Neural crest cell (in vitro differentiated cells): ENCODE measurements around the gene IFT81. TPM values are rescaled to one million over a fixed set of nuclear protein-coding genes. Genes with fewer than 3 reads are reported as not detected.
"Not testable (repeated sequence)": the region's sequence is repeated elsewhere in the genome, so short reads cannot be mapped to it uniquely, and the experiment has no call there.

Experiments
- DNase-seq: peaks from one replicate; pipeline ENCODE4 v3.0.0; 2021; ENCODE audit warnings: low read depth, mixed read lengths, low spot score
- H3K27ac Mint-ChIP-seq: one replicate; pipeline ENCODE4 v1.8.0; 2021; ENCODE audit warnings: mild to moderate bottlenecking, mixed read lengths; ENCODE audit not compliant: unreplicated experiment
- H3K27me3 Mint-ChIP-seq: 2 replicates; pipeline ENCODE4 v1.8.0; 2021; ENCODE audit warnings: low read depth, mild to moderate bottlenecking, mixed read lengths
- H3K36me3 Mint-ChIP-seq: 2 replicates; pipeline ENCODE4 v1.8.0; 2021; ENCODE audit warnings: low read depth, mild to moderate bottlenecking, mixed read lengths
- H3K4me1 Mint-ChIP-seq: 2 replicates; pipeline ENCODE4 v1.8.0; 2021; ENCODE audit warnings: mixed read lengths
- H3K4me3 Mint-ChIP-seq: one replicate; pipeline ENCODE4 v1.8.0; 2021; ENCODE audit warnings: mild to moderate bottlenecking, mixed read lengths
- H3K9me3 Mint-ChIP-seq: 2 replicates; pipeline ENCODE4 v1.8.0; 2021; ENCODE audit warnings: mixed read lengths
- total RNA-seq: library from RNA; stranded (reverse); gene quantifications from 2 replicates; pipeline ENCODE4 v1.2.1, GENCODE V29; 2021
- TF ChIP-seq, protein P1 (sequence below): fragments of 200-600 bp; sonication (generic); conservative IDR thresholded peaks from 2 replicates; pipeline ENCODE4 v1.5.0; 2021; ENCODE audit warnings: antibody characterized with exemption, mild to moderate bottlenecking

The IFT81 gene
- total RNA-seq, 1 donor from 2014 or later = 40.4 TPM

DNA sequence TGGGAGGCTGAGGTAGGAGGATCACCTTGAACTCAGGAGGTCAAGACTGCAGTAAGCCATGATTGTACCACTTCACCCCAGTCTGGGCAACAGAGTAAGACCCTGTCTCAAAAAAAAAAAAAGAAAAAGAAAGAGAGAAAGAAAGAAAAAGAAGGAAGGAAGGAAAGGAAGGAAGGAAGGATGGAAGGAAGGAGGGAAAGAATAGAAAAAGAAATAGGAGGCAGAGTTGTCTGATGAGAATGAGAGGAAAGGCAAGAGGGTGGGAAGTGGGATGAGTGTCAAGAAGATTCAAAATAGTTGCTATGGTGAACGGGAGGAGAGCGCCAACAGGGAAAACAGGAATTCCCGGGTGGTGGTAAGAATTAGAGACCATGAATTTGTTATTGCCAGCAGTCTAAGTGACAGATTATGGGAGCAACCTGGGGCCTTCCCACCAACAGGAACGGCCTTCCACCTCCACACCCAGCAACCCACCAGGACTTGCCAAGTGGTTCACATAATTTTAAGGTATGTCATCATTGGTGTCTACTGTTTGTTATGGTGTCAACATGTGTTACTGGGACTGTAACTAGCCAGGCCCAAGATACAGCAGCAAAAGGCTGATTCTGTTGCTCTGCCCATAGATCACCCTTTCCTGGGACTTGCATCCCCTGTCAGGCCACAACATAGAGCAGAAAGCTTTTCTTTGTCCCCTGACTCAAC is 39.7 kb upstream of the IFT81 start:
- Mint-ChIP-seq H3K36me3 (no peaks in the 10 kb centered on the region), H3K4me3 (no peak overlapping the region), H3K4me1 (peaks cover 14% of the 10 kb centered on the region), H3K27me3 (peaks cover 14% of the 10 kb centered on the region), H3K27ac (no peak overlapping the region), H3K9me3 (peaks cover 8% of the 10 kb centered on the region)
- TF ChIP-seq, protein P1, sequence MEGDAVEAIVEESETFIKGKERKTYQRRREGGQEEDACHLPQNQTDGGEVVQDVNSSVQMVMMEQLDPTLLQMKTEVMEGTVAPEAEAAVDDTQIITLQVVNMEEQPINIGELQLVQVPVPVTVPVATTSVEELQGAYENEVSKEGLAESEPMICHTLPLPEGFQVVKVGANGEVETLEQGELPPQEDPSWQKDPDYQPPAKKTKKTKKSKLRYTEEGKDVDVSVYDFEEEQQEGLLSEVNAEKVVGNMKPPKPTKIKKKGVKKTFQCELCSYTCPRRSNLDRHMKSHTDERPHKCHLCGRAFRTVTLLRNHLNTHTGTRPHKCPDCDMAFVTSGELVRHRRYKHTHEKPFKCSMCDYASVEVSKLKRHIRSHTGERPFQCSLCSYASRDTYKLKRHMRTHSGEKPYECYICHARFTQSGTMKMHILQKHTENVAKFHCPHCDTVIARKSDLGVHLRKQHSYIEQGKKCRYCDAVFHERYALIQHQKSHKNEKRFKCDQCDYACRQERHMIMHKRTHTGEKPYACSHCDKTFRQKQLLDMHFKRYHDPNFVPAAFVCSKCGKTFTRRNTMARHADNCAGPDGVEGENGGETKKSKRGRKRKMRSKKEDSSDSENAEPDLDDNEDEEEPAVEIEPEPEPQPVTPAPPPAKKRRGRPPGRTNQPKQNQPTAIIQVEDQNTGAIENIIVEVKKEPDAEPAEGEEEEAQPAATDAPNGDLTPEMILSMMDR = no peak
- no peak for DNase-seq

DNA sequence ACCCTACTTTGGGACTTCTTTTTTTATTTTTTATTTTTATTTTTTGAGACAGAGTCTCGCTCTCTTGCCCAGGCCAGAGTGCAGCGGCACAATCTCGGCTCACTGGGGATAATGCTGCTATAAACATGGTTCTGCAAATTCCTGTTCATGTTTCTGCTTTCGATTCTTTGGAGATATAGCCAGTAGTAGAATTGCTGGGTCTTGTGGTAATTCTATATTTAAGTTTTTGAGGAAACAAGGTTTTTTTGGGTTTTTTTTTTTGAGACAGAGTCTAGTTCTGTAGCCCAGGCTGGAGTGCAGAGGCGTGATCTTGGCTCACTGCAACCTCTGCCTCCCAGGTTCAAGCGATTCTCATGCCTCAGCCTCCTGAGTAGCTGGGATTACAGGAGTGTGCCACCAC is 35.9 kb upstream of the IFT81 start:
- DNase-seq, H3K36me3 Mint-ChIP-seq, H3K4me1 Mint-ChIP-seq, H3K4me3 Mint-ChIP-seq, H3K27ac Mint-ChIP-seq, H3K9me3 Mint-ChIP-seq: not testable (repeated sequence)
- peaks cover 30% of the 10 kb centered on the region for H3K27me3 Mint-ChIP-seq

DNA sequence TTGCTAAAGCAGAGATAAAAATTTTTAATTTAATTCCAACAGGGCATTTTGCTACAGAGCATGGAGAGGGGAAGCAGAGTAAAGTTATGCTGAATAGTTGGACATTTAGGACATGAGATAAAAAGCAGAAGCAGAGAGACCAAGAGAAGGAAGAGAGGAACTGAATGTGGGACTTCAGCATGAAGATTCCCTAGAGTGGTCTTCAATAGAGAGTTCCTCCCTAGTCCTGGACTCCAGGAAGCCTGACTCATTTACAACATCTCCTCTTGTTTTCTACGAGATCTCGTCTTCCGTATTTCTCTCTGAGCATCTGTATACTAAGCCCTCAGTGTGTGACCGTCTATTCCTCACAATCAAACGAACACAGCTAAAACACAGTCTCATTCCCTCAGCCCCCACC is 35.2 kb upstream of the IFT81 start:
- no peak overlapping the region for H3K4me3 Mint-ChIP-seq
- H3K4me1 Mint-ChIP-seq = peaks cover 8% of the 10 kb centered on the region
- DNase-seq = no peak
- H3K27me3 Mint-ChIP-seq = peaks cover 32% of the 10 kb centered on the region
- H3K27ac Mint-ChIP-seq = no peak overlapping the region
- no peaks in the 10 kb centered on the region for H3K36me3 Mint-ChIP-seq
- peaks cover 5% of the 10 kb centered on the region for H3K9me3 Mint-ChIP-seq
- TF ChIP-seq, protein P1 = no peak

DNA sequence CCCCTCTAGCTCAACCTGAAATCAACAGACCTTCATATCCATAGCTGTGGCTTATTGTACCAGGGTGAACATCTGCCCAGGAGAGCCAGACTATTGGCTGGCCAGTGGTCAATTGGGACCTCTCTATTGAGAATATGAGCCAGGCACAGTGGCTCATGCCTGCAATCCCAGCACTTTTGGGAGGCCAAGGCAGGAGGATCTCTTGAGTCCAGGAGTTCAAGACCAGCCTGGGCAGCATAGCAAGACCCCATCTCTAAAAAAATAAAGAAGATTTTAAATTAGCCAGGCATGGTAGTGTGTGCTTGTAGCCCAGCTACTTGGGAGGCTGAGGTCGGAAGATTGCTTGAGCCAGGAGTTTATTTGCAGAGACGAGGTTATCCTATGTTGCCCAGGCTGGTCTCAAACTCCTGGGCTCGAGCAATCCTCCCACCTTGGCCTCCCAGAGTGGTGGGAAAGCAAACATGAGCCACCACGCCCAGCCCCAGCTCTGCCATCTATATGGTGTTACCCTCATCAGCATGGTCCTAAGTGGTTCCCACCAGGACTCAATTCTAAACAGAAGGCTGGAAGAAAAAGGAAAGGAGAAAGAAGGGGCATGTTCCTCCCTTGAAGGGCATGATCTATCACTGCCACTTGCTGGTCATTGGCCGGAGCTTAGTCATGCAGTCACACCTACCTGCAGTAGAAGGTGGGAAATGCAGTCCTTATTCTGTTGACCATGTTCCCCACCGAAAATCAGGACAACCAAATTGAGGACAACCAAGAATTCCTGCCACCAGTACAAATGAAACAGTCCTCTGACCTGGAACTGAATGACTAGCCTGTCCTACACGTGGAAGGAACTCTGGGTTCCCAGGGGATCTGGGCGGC is 33.7 kb upstream of the IFT81 start:
- Mint-ChIP-seq H3K4me3 (no peak overlapping the region), H3K27me3 (peaks cover 33% of the 10 kb centered on the region), H3K9me3 (peaks cover 5% of the 10 kb centered on the region), H3K36me3 (no peaks in the 10 kb centered on the region), H3K27ac (no peak overlapping the region), H3K4me1 (peaks cover 8% of the 10 kb centered on the region)
- no peak for DNase-seq
- TF ChIP-seq, protein P1 = no peak

DNA sequence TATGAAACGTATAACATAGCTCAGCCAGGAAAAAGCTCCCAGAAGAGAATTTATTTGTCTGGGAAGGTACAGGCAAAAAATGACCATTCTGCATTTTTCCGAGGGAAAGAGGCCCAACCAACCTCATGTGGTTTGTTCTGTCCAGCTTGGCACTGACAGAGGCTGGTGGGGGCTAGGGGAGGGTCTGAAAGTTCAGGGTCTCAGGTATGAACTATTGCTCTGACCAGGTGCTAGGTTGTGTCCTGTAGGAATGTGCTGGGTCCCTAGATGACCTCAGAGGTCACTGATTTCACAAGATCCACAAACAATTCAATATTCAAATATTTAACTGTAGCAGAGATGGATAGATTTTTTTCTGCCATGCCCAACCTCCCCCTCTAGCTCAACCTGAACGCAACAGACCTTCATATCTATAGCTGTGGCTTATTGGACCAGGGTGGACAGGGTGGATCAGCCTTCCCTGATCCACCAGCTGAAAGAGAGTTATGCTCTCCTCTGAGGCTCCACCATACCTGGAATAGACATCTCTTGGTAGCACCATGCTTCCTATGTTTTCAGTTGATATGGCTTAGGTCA is 32.9 kb upstream of the IFT81 start:
- Mint-ChIP-seq H3K9me3 (no peaks in the 10 kb centered on the region), H3K4me3 (no peak overlapping the region), H3K36me3 (no peaks in the 10 kb centered on the region), H3K4me1 (peaks cover under 1% of the 10 kb centered on the region), H3K27me3 (peaks cover 33% of the 10 kb centered on the region), H3K27ac (no peak overlapping the region)
- TF ChIP-seq, protein P1 = no peak
- no peak for DNase-seq
